Fibroblast of lung (primary cell): ENCODE results near the gene TAF3.

Experiments used
- EZH2 ChIP-seq: IDR thresholded peaks from 2 replicates; pipeline ENCODE4 v1.5.1; 2012; ENCODE audit warnings: low read length, control low read depth, mild to moderate bottlenecking; ENCODE audit errors: missing control alignments
- TF ChIP-seq, protein P1 (sequence below), 2 donors: IDR thresholded peaks in 1 of 2; conservative IDR thresholded peaks in 1 of 2; 1 replicate in 1 of 2; 2 replicates in 1 of 2; pipeline ENCODE4 v1.5.1; 2011 to 2012; ENCODE audit warnings: low read length in 2 of 2, control low read depth in 1 of 2, inconsistent platforms in 1 of 2, low read depth in 1 of 2, mild to moderate bottlenecking in 1 of 2

DNA sequence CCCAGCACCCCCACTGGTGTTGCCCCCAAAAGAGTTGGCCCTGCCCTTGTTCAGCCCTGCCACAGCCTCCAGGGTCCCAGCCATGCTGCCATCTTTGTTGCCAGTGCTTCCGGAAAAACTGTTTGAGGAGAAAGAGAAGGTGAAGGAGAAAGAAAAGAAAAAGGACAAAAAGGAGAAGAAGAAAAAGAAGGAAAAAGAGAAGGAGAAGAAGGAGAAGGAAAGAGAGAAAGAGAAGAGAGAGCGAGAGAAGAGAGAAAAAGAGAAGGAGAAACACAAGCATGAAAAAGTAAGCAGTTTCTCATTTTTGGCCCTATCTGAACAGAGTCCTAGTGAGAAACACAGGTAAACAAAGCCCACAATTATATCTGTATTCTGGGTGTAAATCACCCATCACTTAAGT is 147.2 kb downstream of the TAF3 start:
- TF ChIP-seq, protein P1, sequence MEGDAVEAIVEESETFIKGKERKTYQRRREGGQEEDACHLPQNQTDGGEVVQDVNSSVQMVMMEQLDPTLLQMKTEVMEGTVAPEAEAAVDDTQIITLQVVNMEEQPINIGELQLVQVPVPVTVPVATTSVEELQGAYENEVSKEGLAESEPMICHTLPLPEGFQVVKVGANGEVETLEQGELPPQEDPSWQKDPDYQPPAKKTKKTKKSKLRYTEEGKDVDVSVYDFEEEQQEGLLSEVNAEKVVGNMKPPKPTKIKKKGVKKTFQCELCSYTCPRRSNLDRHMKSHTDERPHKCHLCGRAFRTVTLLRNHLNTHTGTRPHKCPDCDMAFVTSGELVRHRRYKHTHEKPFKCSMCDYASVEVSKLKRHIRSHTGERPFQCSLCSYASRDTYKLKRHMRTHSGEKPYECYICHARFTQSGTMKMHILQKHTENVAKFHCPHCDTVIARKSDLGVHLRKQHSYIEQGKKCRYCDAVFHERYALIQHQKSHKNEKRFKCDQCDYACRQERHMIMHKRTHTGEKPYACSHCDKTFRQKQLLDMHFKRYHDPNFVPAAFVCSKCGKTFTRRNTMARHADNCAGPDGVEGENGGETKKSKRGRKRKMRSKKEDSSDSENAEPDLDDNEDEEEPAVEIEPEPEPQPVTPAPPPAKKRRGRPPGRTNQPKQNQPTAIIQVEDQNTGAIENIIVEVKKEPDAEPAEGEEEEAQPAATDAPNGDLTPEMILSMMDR (conservative IDR thresholded peaks at IDR 0.05 in 1 of 2, IDR thresholded peaks at IDR 0.05 in 1 of 2; ENCODE audit: low read depth in 1 of 2, low read length in 2 of 2): no peak
- no peak for TF ChIP-seq EZH2
